HG03135 (cell line): ENCODE measurements around the gene COL4A6.
"Not testable (repeated sequence)": the region's sequence is repeated elsewhere in the genome, so short reads cannot be mapped to it uniquely, and the experiment has no call there.

Experiments used
- ATAC-seq: cut with Tn5 transposase; IDR thresholded peaks from one replicate; pipeline ENCODE4 v1.9.1; 2021; ENCODE audit warnings: mild to moderate bottlenecking, moderate library complexity; ENCODE audit not compliant: unreplicated experiment

COL4A6 gene

GRCh38 chrX:108438110-108438623, at the start of gene COL4A6:
TSS of gene COL4A6 (minus strand) at chrX:108438422. CDS start at chrX:108438196, 226 bp downstream.
- no peak for ATAC-seq

- ATAC-seq: no peak
These were observed 47.7 kb upstream of the COL4A6 start for GRCh38 chrX:108485960-108486359.

- no peak for ATAC-seq
These were observed 46.0 kb upstream of the COL4A6 start for GRCh38 chrX:108484251-108484650.

- ATAC-seq: not testable (repeated sequence)
These were observed 43.3 kb upstream of the COL4A6 start for GRCh38 chrX:108481528-108481927.

- no peak for ATAC-seq
These were observed 35.8 kb upstream of the COL4A6 start for GRCh38 chrX:108473979-108474378.

GRCh38 chrX:108468486-108468885, 30.3 kb upstream of the COL4A6 start:
- ATAC-seq: no peak

GRCh38 chrX:108464604-108465003, 26.4 kb upstream of the COL4A6 start:
- ATAC-seq: no peak

GRCh38 chrX:108456971-108457477, 18.8 kb upstream of the COL4A6 start:
- no peak for ATAC-seq

- ATAC-seq: no peak
These were observed 15.6 kb upstream of the COL4A6 start for GRCh38 chrX:108453841-108454240.

GRCh38 chrX:108447303-108447702, 9.1 kb upstream of the COL4A6 start:
- ATAC-seq: no peak

GRCh38 chrX:108442901-108443464, 4.8 kb upstream of the COL4A6 start:
- no peak for ATAC-seq

GRCh38 chrX:108439961-108440696, 1.9 kb upstream of the COL4A6 start:
- ATAC-seq: no peak

- no peak for ATAC-seq
These were observed 1.3 kb upstream of the COL4A6 start, which contains the start of gene COL4A5 for GRCh38 chrX:108439426-108439942. TSS of gene COL4A5 (plus strand) at chrX:108439838. CDS start at chrX:108440126, 288 bp downstream.

- no peak for ATAC-seq
These were observed 693 bp downstream of the COL4A6 start for GRCh38 chrX:108437349-108438109.

GRCh38 chrX:108435261-108435660, 3.0 kb downstream of the COL4A6 start:
- no peak for ATAC-seq

GRCh38 chrX:108426262-108426661, 12.0 kb downstream of the COL4A6 start:
- ATAC-seq: no peak

GRCh38 chrX:108420481-108420880, 17.7 kb downstream of the COL4A6 start:
- no peak for ATAC-seq

GRCh38 chrX:108419401-108419800, 18.8 kb downstream of the COL4A6 start:
- no peak for ATAC-seq

GRCh38 chrX:108417257-108417656, 21.0 kb downstream of the COL4A6 start:
- no peak for ATAC-seq

- ATAC-seq: no peak
These were observed 22.3 kb downstream of the COL4A6 start for GRCh38 chrX:108415891-108416290.

- no peak for ATAC-seq
These were observed 23.1 kb downstream of the COL4A6 start for GRCh38 chrX:108415146-108415545.
